HEK293 (cell line): Measurements from ENCODE around the gene RRP1B.

Experiments
- HOXA7 ChIP-seq: sonication (generic); formaldehyde crosslinking; IDR thresholded peaks from 2 replicates; pipeline ENCODE4 v1.8.1; 2022; ENCODE audit warnings: missing genetic modification reagents, borderline replicate concordance
- REST ChIP-seq: fragments of 450-650 bp; formaldehyde crosslinking; IDR thresholded peaks from 2 replicates; pipeline ENCODE4 v1.5.1; 2016; ENCODE audit warnings: missing biosample characterization, missing genetic modification characterization
- SP2 ChIP-seq: fragments of 450-650 bp; formaldehyde crosslinking; IDR thresholded peaks from 2 replicates; pipeline ENCODE4 v1.5.1; 2016; ENCODE audit warnings: missing biosample characterization, missing genetic modification characterization
- YY1 ChIP-seq: fragments of 450-650 bp; formaldehyde crosslinking; IDR thresholded peaks from 2 replicates; pipeline ENCODE4 v1.5.1; 2018; ENCODE audit warnings: missing biosample characterization, missing genetic modification characterization
- ZBTB7A ChIP-seq: fragments of 450-650 bp; formaldehyde crosslinking; IDR thresholded peaks from 2 replicates; pipeline ENCODE4 v1.5.1; 2016; ENCODE audit warnings: low read depth, missing biosample characterization, missing genetic modification characterization
- ZNF214 ChIP-seq: fragments of 450-650 bp; formaldehyde crosslinking; IDR thresholded peaks from 2 replicates; pipeline ENCODE4 v1.5.1; 2017; ENCODE audit warnings: missing biosample characterization, mild to moderate bottlenecking, missing genetic modification characterization, borderline replicate concordance
- ZNF223 ChIP-seq: fragments of 450-650 bp; formaldehyde crosslinking; IDR thresholded peaks from 2 replicates; pipeline ENCODE4 v1.5.1; 2016; ENCODE audit warnings: missing biosample characterization, missing genetic modification characterization
- ZNF324 ChIP-seq: fragments of 450-650 bp; formaldehyde crosslinking; IDR thresholded peaks from 2 replicates; pipeline ENCODE4 v1.5.1; 2016; ENCODE audit warnings: missing biosample characterization, missing genetic modification characterization
- ZNF362 ChIP-seq: fragments of 450-650 bp; formaldehyde crosslinking; IDR thresholded peaks from 2 replicates; pipeline ENCODE4 v1.5.1; 2016; ENCODE audit warnings: missing biosample characterization, missing genetic modification characterization
- ZNF549 ChIP-seq: fragments of 450-650 bp; IDR thresholded peaks from 2 replicates; pipeline ENCODE4 v1.5.1; 2018; ENCODE audit warnings: missing biosample characterization, missing genetic modification characterization, mild to moderate bottlenecking, inconsistent platforms, moderate library complexity
- ZNF561 ChIP-seq: fragments of 450-650 bp; IDR thresholded peaks from 2 replicates; pipeline ENCODE4 v1.5.1; 2018; ENCODE audit warnings: missing biosample characterization, missing genetic modification characterization, borderline replicate concordance
- ZNF777 ChIP-seq: fragments of 450-650 bp; formaldehyde crosslinking; IDR thresholded peaks from 2 replicates; pipeline ENCODE4 v1.5.1; 2017; ENCODE audit warnings: missing biosample characterization, missing genetic modification characterization, borderline replicate concordance
- ZNF830 ChIP-seq: fragments of 450-650 bp; IDR thresholded peaks from 2 replicates; pipeline ENCODE4 v1.5.0; 2018; ENCODE audit warnings: missing biosample characterization, missing genetic modification characterization, low read depth, mild to moderate bottlenecking, moderate library complexity
- TF ChIP-seq, protein P1 (sequence below): fragments of 450-650 bp; formaldehyde crosslinking; IDR thresholded peaks from 2 replicates; pipeline ENCODE4 v1.5.1; 2016; ENCODE audit warnings: missing biosample characterization, missing genetic modification characterization

DNA sequence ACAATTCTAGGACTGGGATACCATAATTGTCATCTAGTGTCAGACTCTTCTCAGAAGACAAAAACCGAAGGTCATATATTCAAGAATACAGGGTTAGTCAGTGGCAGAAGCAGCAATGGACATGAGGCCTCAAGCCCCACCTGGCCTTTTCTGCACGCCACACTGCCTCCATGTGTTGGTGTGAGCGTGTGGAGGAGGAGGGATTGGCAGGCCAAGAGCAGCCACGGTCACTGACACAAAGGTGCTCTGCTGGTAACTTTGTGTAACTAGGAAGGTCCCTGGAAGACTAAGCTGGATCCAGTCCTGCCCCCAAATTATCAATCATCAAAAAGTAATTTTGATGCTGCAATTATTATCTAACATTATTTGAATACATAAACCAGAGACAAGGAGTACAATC lies 35.0 kb upstream of the RRP1B start:
- TF ChIP-seq ZNF324 (tag by site-specific recombination) = no peak
- TF ChIP-seq, protein P1, sequence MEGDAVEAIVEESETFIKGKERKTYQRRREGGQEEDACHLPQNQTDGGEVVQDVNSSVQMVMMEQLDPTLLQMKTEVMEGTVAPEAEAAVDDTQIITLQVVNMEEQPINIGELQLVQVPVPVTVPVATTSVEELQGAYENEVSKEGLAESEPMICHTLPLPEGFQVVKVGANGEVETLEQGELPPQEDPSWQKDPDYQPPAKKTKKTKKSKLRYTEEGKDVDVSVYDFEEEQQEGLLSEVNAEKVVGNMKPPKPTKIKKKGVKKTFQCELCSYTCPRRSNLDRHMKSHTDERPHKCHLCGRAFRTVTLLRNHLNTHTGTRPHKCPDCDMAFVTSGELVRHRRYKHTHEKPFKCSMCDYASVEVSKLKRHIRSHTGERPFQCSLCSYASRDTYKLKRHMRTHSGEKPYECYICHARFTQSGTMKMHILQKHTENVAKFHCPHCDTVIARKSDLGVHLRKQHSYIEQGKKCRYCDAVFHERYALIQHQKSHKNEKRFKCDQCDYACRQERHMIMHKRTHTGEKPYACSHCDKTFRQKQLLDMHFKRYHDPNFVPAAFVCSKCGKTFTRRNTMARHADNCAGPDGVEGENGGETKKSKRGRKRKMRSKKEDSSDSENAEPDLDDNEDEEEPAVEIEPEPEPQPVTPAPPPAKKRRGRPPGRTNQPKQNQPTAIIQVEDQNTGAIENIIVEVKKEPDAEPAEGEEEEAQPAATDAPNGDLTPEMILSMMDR = no peak
- TF ChIP-seq YY1 (tag by site-specific recombination) = no peak
- TF ChIP-seq SP2 = no peak
- no peak for TF ChIP-seq ZNF830 (tag by site-specific recombination)
- TF ChIP-seq ZNF214 (tag by site-specific recombination) = no peak
- no peak for TF ChIP-seq REST
- no peak for TF ChIP-seq ZNF223 (tag by site-specific recombination)
- no peak for TF ChIP-seq ZBTB7A
- TF ChIP-seq ZNF777 = no peak
- TF ChIP-seq ZNF362 = no peak
- TF ChIP-seq ZNF561 (tag by site-specific recombination) = no peak
- no peak for TF ChIP-seq HOXA7 (CRISPR knock-in tag)
- TF ChIP-seq ZNF549 (tag by site-specific recombination) = no peak
